Parathyroid adenoma (tissue), 2 donors: Measurements from ENCODE around the gene SUSD6.

Experiments used
- H2AFZ ChIP-seq: fragments of 300-600 bp; sonication (generic); one replicate; pipeline ENCODE4 v1.7.0; 2017; ENCODE audit warnings: antibody characterized with exemption, mild to moderate bottlenecking
- H3K27ac ChIP-seq: fragments of 300-600 bp; sonication (generic); one replicate; pipeline ENCODE4 v1.7.0; 2017
- H3K27me3 ChIP-seq: fragments of 300-600 bp; sonication (generic); one replicate; pipeline ENCODE4 v1.7.0; 2017; ENCODE audit warnings: low read length; ENCODE audit not compliant: control insufficient read depth, insufficient read depth
- H3K36me3 ChIP-seq: fragments of 300-600 bp; sonication (generic); one replicate; pipeline ENCODE4 v1.7.0; 2017; ENCODE audit warnings: low read length; ENCODE audit not compliant: control insufficient read depth, insufficient read depth
- H3K4me1 ChIP-seq: fragments of 300-600 bp; sonication (generic); one replicate; pipeline ENCODE4 v1.7.0; 2017; ENCODE audit warnings: control low read depth
- H3K4me2 ChIP-seq: fragments of 300-600 bp; sonication (generic); one replicate; pipeline ENCODE4 v1.7.0; 2017; ENCODE audit warnings: low read length
- H3K4me3 ChIP-seq: fragments of 300-600 bp; sonication (generic); one replicate; pipeline ENCODE4 v1.7.0; 2017; ENCODE audit warnings: low read depth, low read length
- H3K79me2 ChIP-seq: fragments of 300-600 bp; sonication (generic); one replicate; pipeline ENCODE4 v1.7.0; 2017; ENCODE audit warnings: control low read depth
- H3K9ac ChIP-seq: fragments of 300-600 bp; sonication (generic); one replicate; pipeline ENCODE4 v1.7.0; 2017; ENCODE audit warnings: mild to moderate bottlenecking
- H3K9me3 ChIP-seq: fragments of 300-600 bp; sonication (generic); one replicate; pipeline ENCODE4 v1.7.0; 2017; ENCODE audit warnings: low read length; ENCODE audit not compliant: control insufficient read depth
- CTCF ChIP-seq: fragments of 300-600 bp; sonication (generic); IDR thresholded peaks from one replicate; pipeline ENCODE4 v1.7.0; 2017; ENCODE audit warnings: antibody characterized with exemption, mild to moderate bottlenecking
- donor health status: primary hyperparathyroidism.

Gene SUSD6

DNA sequence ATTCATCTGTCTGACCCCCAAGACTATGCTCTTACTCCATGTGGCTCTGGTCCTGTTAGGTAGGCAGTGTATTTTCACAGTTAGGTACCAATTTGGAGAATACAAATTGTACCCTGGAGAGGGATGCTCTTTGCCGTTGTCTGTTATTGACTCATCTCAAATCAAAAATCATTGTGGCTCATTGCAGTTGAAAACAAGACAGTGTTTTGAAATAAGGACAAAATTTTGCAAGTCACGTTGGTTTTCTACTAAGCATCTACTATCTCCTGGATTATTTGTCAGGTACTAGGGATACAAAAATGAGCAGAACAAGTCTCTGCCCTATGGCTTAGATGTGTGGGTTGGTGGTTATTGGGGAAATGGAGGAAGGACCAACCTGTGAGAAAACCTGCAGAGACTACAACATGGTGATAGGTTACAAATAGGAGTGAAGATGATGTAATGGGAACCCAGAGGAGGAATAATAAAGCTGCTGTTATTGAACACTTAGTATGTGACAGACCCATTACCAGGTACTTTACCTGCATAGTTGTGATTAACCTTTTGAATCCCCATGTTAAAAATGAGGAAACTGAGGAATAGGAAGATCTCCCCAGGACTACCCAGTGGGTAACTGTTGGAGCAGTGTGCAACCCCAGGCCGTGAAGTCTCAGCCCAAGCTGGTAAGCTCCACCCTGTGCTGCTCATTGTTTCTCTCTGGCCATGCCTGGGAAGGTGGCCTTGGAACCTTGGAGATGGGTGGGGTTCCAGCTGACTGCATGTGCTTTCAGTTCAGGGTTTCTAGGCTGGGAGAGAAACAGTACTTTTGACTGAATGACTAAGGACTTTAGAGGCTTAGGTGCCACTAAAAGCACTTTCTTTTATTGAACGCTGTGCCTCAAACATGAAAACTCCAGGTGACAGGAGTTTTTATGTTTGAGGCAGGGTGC, 82.7 kb downstream of the SUSD6 start:
- Histone ChIP-seq H3K27ac (peak overlapping the region; percentile 62), H3K9me3 (no peaks in the 10 kb centered on the region), H3K4me2 (no peak overlapping the region), H3K27me3 (no peaks in the 10 kb centered on the region), H3K4me3 (no peak overlapping the region), H3K36me3 (no peaks in the 10 kb centered on the region), H2AFZ (no peak overlapping the region), H3K4me1 (peaks cover 26% of the 10 kb centered on the region), H3K9ac (no peak overlapping the region), H3K79me2 (peaks cover 37% of the 10 kb centered on the region)
- no peak for TF ChIP-seq CTCF

DNA sequence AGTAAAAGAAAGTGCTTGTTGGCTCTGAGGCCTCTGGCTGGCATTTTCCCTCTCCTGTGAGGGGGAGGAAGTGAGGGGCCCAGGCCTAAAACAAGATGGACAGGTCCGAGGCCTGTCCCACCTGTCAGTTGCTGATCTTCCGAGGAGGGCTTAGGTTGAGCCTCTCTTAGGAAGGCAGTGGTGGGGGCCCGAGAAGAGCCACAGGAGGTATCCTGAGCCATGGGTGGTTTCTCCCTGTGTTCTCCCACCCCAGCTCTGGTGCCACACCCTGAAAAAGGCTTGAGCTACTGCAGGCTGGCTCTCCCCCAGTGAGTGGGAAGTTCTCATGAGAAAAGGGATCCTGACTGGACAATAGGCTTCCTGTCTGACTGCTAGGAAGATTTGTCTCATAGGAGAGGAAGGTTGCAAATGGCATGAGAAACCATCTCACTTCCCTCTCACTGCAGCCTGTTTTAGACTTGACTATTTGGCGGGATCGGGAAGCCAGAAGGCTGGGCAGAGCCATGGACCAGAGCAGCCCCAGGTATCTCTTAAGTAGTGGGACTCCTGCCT, 83.4 kb downstream of the SUSD6 start:
- Histone ChIP-seq H3K27me3 (no peaks in the 10 kb centered on the region), H3K4me1 (peaks cover 25% of the 10 kb centered on the region), H3K36me3 (no peaks in the 10 kb centered on the region), H3K4me3 (no peak overlapping the region), H3K9ac (no peak overlapping the region), H3K4me2 (no peak overlapping the region), H3K27ac (peak overlapping the region; percentile 62), H3K79me2 (peaks cover 40% of the 10 kb centered on the region), H3K9me3 (no peaks in the 10 kb centered on the region), H2AFZ (no peak overlapping the region)
- no peak for TF ChIP-seq CTCF

GRCh38 chr14:69695322-69696203, 84.2 kb downstream of the SUSD6 start:
- Histone ChIP-seq H3K4me2 (no peak overlapping the region), H3K27ac (peak overlapping the region; percentile 0), H3K9me3 (no peaks in the 10 kb centered on the region), H3K4me1 (peaks cover 25% of the 10 kb centered on the region), H2AFZ (peak overlapping the region; percentile 8), H3K36me3 (no peaks in the 10 kb centered on the region), H3K9ac (no peak overlapping the region), H3K4me3 (no peak overlapping the region), H3K27me3 (no peaks in the 10 kb centered on the region), H3K79me2 (peaks cover 40% of the 10 kb centered on the region)
- no peak for TF ChIP-seq CTCF

DNA sequence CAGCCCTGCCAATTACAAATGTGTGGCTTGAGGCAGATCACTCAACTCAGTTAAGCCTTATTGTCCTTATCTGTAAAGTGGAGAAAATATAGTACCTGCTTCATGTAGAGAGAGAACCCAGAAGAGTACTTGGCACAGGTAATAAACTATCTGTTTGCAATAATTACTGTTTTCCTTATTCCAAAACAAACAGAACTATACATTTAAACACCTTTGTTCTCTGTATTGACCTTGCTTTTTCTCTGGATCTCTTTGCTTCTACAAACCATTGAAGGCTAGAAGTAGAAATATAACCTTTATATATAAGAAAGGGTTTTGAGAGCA, 84.8 kb downstream of the SUSD6 start:
- peak overlapping the region; percentile 34 for H3K27ac ChIP-seq
- H3K4me1 ChIP-seq = peaks cover 29% of the 10 kb centered on the region
- H3K9ac ChIP-seq = no peak overlapping the region
- no peaks in the 10 kb centered on the region for H3K36me3 ChIP-seq
- H3K4me2 ChIP-seq = no peak overlapping the region
- H3K9me3 ChIP-seq = no peaks in the 10 kb centered on the region
- H3K79me2 ChIP-seq = peaks cover 38% of the 10 kb centered on the region
- H2AFZ ChIP-seq = peak overlapping the region; percentile 8
- TF ChIP-seq CTCF = no peak
- no peaks in the 10 kb centered on the region for H3K27me3 ChIP-seq
- no peak overlapping the region for H3K4me3 ChIP-seq
